ENCODE data around the gene ALDH16A1.

- TF ChIP-seq CTCF (conservative IDR thresholded peaks at IDR 0.05 in 1 of 2, IDR thresholded peaks at IDR 0.05 in 1 of 2; ENCODE audit: low read depth in 1 of 2, low read length in 2 of 2) (no peak), EZH2 (IDR thresholded peaks at IDR 0.05; ENCODE audit: low read length, missing control alignments) (no peak)
Measured at GRCh38 chr19:49491030-49491803, 38.2 kb downstream of the ALDH16A1 start.
